H1 (cell line): ENCODE data around the gene TMEM185B. TPM values are rescaled to one million over a fixed set of nuclear protein-coding genes. Genes with fewer than 3 reads are reported as not detected.

Experiments used
- CTCF ChIA-PET: fragments of 300-600 bp; sonication (Branson Sonifier 250); formaldehyde crosslinking; loops from one replicate; lab custom pipeline; 2021; ENCODE audit not compliant: partially characterized antibody; lab: Charles Lee
- POLR2A ChIA-PET: fragments of 300-600 bp; sonication (Branson Sonifier 250); formaldehyde crosslinking; loops from one replicate; lab custom pipeline; 2021; ENCODE audit warnings: inconsistent platforms; ENCODE audit not compliant: partially characterized antibody; lab: Charles Lee
- DNase-seq, 2 experiments: peaks; one replicate each; pipeline versions ENCODE4 v3.0.0 to v3.0.0-alpha.2; 2010 to 2022; ENCODE audit warnings: low spot score in 2 of 2, low read depth in 1 of 2, mixed read lengths in 1 of 2
- FAIRE-seq: peaks from 2 replicates; lab custom pipeline; 2011; peaks lifted over from hg19 to GRCh38; lab: Jason Lieb, UNC
- H2AFZ ChIP-seq: 2 replicates; pipeline ENCODE4 v1.8.1; 2012; ENCODE audit warnings: low read length, inconsistent platforms
- H2AK5ac ChIP-seq: 2 replicates; pipeline ENCODE4 v1.6.1; 2013; ENCODE audit warnings: low read depth, low read length
- H2BK120ac ChIP-seq: replicated peaks from 2 replicates; pipeline ENCODE3; 2013; ENCODE audit warnings: low read depth, low read length, inconsistent platforms
- H2BK12ac ChIP-seq: 2 replicates; pipeline ENCODE4 v1.6.1; 2013; ENCODE audit warnings: low read depth, low read length
- H2BK15ac ChIP-seq: 2 replicates; pipeline ENCODE4 v1.6.1; 2013; ENCODE audit warnings: low read length
- H2BK20ac ChIP-seq: 2 replicates; pipeline ENCODE4 v1.6.1; 2013; ENCODE audit warnings: low read length
- H2BK5ac ChIP-seq: 2 replicates; pipeline ENCODE4 v1.6.1; 2013; ENCODE audit warnings: low read depth, low read length
- H3K14ac ChIP-seq: 2 replicates; pipeline ENCODE4 v1.6.1; 2013; ENCODE audit warnings: inconsistent platforms; ENCODE audit not compliant: insufficient read length
- H3K18ac ChIP-seq: 2 replicates; pipeline ENCODE4 v1.6.1; 2013; ENCODE audit warnings: low read length; ENCODE audit errors: extremely low read depth
- H3K23ac ChIP-seq: 2 replicates; pipeline ENCODE4 v1.6.1; 2013; ENCODE audit warnings: inconsistent platforms; ENCODE audit not compliant: insufficient read length
- H3K23me2 ChIP-seq: 2 replicates; pipeline ENCODE4 v1.6.1; 2013; ENCODE audit warnings: low read depth, low read length
- H3K27ac ChIP-seq: 2 replicates; pipeline ENCODE4 v1.6.1; 2011; ENCODE audit warnings: low read depth, low read length, inconsistent platforms
- H3K27me3 ChIP-seq, 4 experiments: replicated peaks in 1 of 4; 1 replicate in 1 of 4; 2 replicates in 3 of 4; pipeline versions ENCODE4 v1.6.1 to v1.8.1; 2011 to 2013; ENCODE audit warnings: low read length in 3 of 4, mild to moderate bottlenecking in 3 of 4, inconsistent platforms in 2 of 4, mixed read lengths in 2 of 4, moderate library complexity in 1 of 4; ENCODE audit not compliant: control insufficient read depth in 3 of 4, insufficient read depth in 3 of 4; ENCODE audit errors: extremely low read depth in 1 of 4
- H3K36me3 ChIP-seq, 4 experiments: 2 replicates each; pipeline versions ENCODE4 v1.6.1 to v1.8.1; 2011 to 2013; ENCODE audit warnings: mild to moderate bottlenecking in 4 of 4, low read length in 3 of 4, moderate library complexity in 2 of 4, control low read depth in 1 of 4, inconsistent platforms in 1 of 4; ENCODE audit not compliant: insufficient read depth in 4 of 4, control insufficient read depth in 2 of 4
- H3K4ac ChIP-seq: replicated peaks from 2 replicates; pipeline ENCODE3; 2013; ENCODE audit warnings: low read length, low read depth, mixed read lengths, inconsistent platforms; ENCODE audit not compliant: insufficient read length
- H3K4me1 ChIP-seq, 4 experiments: replicated peaks in 1 of 4; 1 replicate in 1 of 4; 2 replicates in 3 of 4; pipeline versions ENCODE4 v1.6.1 to v1.8.1; 2011 to 2013; ENCODE audit warnings: low read length in 3 of 4, inconsistent platforms in 2 of 4, mixed read lengths in 1 of 4; ENCODE audit not compliant: insufficient read depth in 4 of 4, control insufficient read depth in 3 of 4
- H3K4me2 ChIP-seq, 2 experiments: 2 replicates each; pipeline versions ENCODE4 v1.6.1 to v1.8.1; 2011 to 2013; ENCODE audit warnings: low read depth in 2 of 2, low read length in 2 of 2, control low read depth in 1 of 2, inconsistent platforms in 1 of 2, mild to moderate bottlenecking in 1 of 2; ENCODE audit not compliant: insufficient read depth in 1 of 2
- H3K4me3 ChIP-seq, 4 experiments: fragments of 200-600, 300-600 bp in 1 of 4; sonication (generic), shearing (Covaris generic), sonication (Bioruptor Twin) in 1 of 4; 2 replicates each; pipeline versions ENCODE4 v1.5.1 to v1.8.1; 2011 to 2016; ENCODE audit warnings: low read length in 4 of 4, low read depth in 3 of 4, control low read depth in 2 of 4, inconsistent platforms in 2 of 4, mild to moderate bottlenecking in 2 of 4, mixed read lengths in 1 of 4, moderate library complexity in 1 of 4; ENCODE audit not compliant: insufficient read depth in 2 of 4; ENCODE audit errors: extremely low read depth in 1 of 4
- H3K56ac ChIP-seq: replicated peaks from 2 replicates; pipeline ENCODE3; 2013; ENCODE audit warnings: low read depth, mild to moderate bottlenecking, mixed read lengths, low read length, inconsistent platforms; ENCODE audit not compliant: insufficient read length
- H3K79me1 ChIP-seq: 2 replicates; pipeline ENCODE4 v1.6.1; 2013; ENCODE audit warnings: low read depth, low read length, control low read depth
- H3K79me2 ChIP-seq, 2 experiments: 2 replicates each; pipeline versions ENCODE4 v1.6.1 to v1.8.1; 2012 to 2013; ENCODE audit warnings: low read length in 2 of 2, mild to moderate bottlenecking in 2 of 2, inconsistent platforms in 1 of 2; ENCODE audit not compliant: insufficient read depth in 2 of 2, control insufficient read depth in 1 of 2
- H3K9ac ChIP-seq, 4 experiments: replicated peaks in 1 of 4; 1 replicate in 1 of 4; 2 replicates in 3 of 4; pipeline versions ENCODE4 v1.6.1 to v1.8.1; 2011 to 2013; ENCODE audit warnings: low read depth in 3 of 4, low read length in 3 of 4, control low read depth in 2 of 4, mild to moderate bottlenecking in 2 of 4, moderate library complexity in 2 of 4, inconsistent platforms in 1 of 4; ENCODE audit errors: extremely low read depth in 1 of 4
- H3K9me3 ChIP-seq, 2 experiments: 2 replicates each; pipeline versions ENCODE4 v1.6.1 to v1.8.1; 2012 to 2013; ENCODE audit warnings: mild to moderate bottlenecking in 2 of 2, moderate library complexity in 2 of 2, control low read depth in 1 of 2, inconsistent platforms in 1 of 2, low read depth in 1 of 2, low read length in 1 of 2, mixed read lengths in 1 of 2; ENCODE audit not compliant: insufficient read depth in 2 of 2
- H4K20me1 ChIP-seq, 2 experiments: replicated peaks in 1 of 2; 2 replicates each; pipeline versions ENCODE3 to v1.8.1; 2011 to 2013; ENCODE audit warnings: inconsistent platforms in 2 of 2, low read length in 2 of 2, mild to moderate bottlenecking in 1 of 2; ENCODE audit not compliant: insufficient read depth in 2 of 2, control insufficient read depth in 1 of 2
- H4K5ac ChIP-seq: 2 replicates; pipeline ENCODE4 v1.6.1; 2013; ENCODE audit warnings: low read length, low read depth, mixed read lengths, inconsistent platforms; ENCODE audit not compliant: insufficient read length
- H4K8ac ChIP-seq: 2 replicates; pipeline ENCODE4 v1.8.0; 2013; ENCODE audit warnings: mild to moderate bottlenecking, moderate library complexity, low read length, inconsistent platforms; ENCODE audit not compliant: insufficient read depth; ENCODE audit errors: extremely low read depth
- H4K91ac ChIP-seq: replicated peaks from 2 replicates; pipeline ENCODE3; 2013; ENCODE audit warnings: low read length, mixed read lengths, inconsistent platforms; ENCODE audit not compliant: insufficient read length
- RAD21 ChIP-seq, 2 experiments: IDR thresholded peaks in 1 of 2; conservative IDR thresholded peaks in 1 of 2; 2 replicates each; pipeline ENCODE4 v1.6.1; 2011; ENCODE audit warnings: low read depth in 2 of 2, low read length in 2 of 2, improper control_type of control experiment in 1 of 2, inconsistent platforms in 1 of 2, mild to moderate bottlenecking in 1 of 2, moderate library complexity in 1 of 2
- RBBP5 ChIP-seq: IDR thresholded peaks from 2 replicates; pipeline ENCODE4 v1.7.1; 2012; ENCODE audit warnings: low read depth, mild to moderate bottlenecking, inconsistent platforms, low read length, moderate library complexity, borderline replicate concordance
- WGBS, 2 experiments: shearing (Covaris generic) in 1 of 2; methylation state at CpG; one replicate each; pipeline versions ENCODE4 v1.1.6 to v1.1.7; 2013 to 2015; ENCODE audit warnings: low lambda C conversion rate in 2 of 2, mixed read lengths in 2 of 2, inconsistent platforms in 1 of 2, low coverage in 1 of 2, missing lambda C conversion rate in 1 of 2; ENCODE audit not compliant: insufficient replicate concordance in 2 of 2, insufficient coverage in 1 of 2, insufficient read length in 1 of 2; ENCODE audit errors: extremely low coverage in 1 of 2, missing lambda C conversion rate in 1 of 2; 5-methylcytosine and 5-hydroxymethylcytosine counted together
- polyA plus RNA-seq, 7 experiments: library from polyadenylated mRNA; depleted of rRNA in 3 of 7; stranded (reverse) in 5 of 7; unstranded in 2 of 7; fragments of >200 nt in 5 of 7; fragments of 200-250 nt in 2 of 7; gene quantifications; 1 replicate in 5 of 7; 2 replicates in 1 of 7; 4 replicates in 1 of 7; pipeline versions ENCODE4 v1.2.1 to v1.2.3, GENCODE V29; 2011 to 2013; ENCODE audit warnings: missing spikeins in 2 of 7, mixed read lengths in 2 of 7
- total RNA-seq: library from RNA; stranded (reverse); fragmentation: NEBNext Ultra II Directional; extraction: Animal tissue kit (Norgen Biotek cat#: 25700); gene quantifications from 2 replicates; pipeline ENCODE4 v1.2.1, GENCODE V29; 2021

TMEM185B gene
- total and polyA plus RNA-seq, 2 of the 8 experiments (the other 6 are each of a cell fraction or from before 2014, with no cell fraction given) = 13.5 to 14.0 TPM

- Histone ChIP-seq H2BK20ac (no peak overlapping the region), H3K27ac (no peak overlapping the region), H2AFZ (no peak overlapping the region), H2BK12ac (no peak overlapping the region), H2AK5ac (no peak overlapping the region), H4K91ac (no peak overlapping the region), H3K56ac (no peak overlapping the region), H2BK15ac (no peak overlapping the region), H3K4me1 (peaks cover 0 to 6% (median 3%) of the 10 kb centered on the region in 4 experiments; a peak in 5 of 7 replicates), H4K20me1 (no peaks in the 10 kb centered on the region), H3K23me2 (peaks cover 2% of the 10 kb centered on the region; the same call in 1 of the 2 replicates), H3K4me2 (no peak overlapping the region), H3K9me3 (no peaks in the 10 kb centered on the region), H3K9ac (no peak overlapping the region), H2BK5ac (no peak overlapping the region), H4K5ac (no peak overlapping the region), H3K23ac (no peak overlapping the region), H3K4ac (no peak overlapping the region), H3K27me3 (peaks cover 7 to 31% (median 17%) of the 10 kb centered on the region in 4 experiments; a peak in 6 of 7 replicates), H3K36me3 (no peaks in the 10 kb centered on the region), H2BK120ac (no peak overlapping the region), H3K79me1 (no peaks in the 10 kb centered on the region), H4K8ac (no peak overlapping the region), H3K79me2 (no peaks in the 10 kb centered on the region), H3K4me3 (no peak overlapping the region), H3K14ac (no peak overlapping the region), H3K18ac (no peak overlapping the region)
- FAIRE-seq (no peak), DNase-seq (no peak)
- peak; percentile 4 to 17; a peak in 1 of 4 replicates for TF ChIP-seq RAD21 (IDR thresholded peaks at IDR 0.05 in 1 of 2, conservative IDR thresholded peaks at IDR 0.05 in 1 of 2; ENCODE audit: low read depth in 2 of 2, low read length in 2 of 2)
- TF ChIP-seq RBBP5 = no peak
- ChIA-PET CTCF (interaction anchor here (0.9 to 1.5 kb wide), 8 partner anchors 9 to 86 kb away, joined by 3 to 6 read pairs (median 3); no protein-coding TSS in a partner anchor), POLR2A (no interaction called here)
- 91% methylated on average over 5 of the region's 5 CpGs; no CpG with 5 or more reads in 1 of the 2 experiments for WGBS, 2 experiments
Observed at GRCh38 chr2:120228503-120228902, 5.3 kb upstream of the TMEM185B start.
